GM23338 (cell line): ENCODE results near the gene GRN. TPM values are rescaled to one million over a fixed set of nuclear protein-coding genes. Genes with fewer than 3 reads are reported as not detected.

Experiments used
- ATAC-seq: fragments of 200-7000 bp; cut with Tn5 transposase; 3 replicates; pipeline ENCODE4 v1.9.1; 2020
- DNase-seq: peaks from one replicate; pipeline ENCODE4 v3.0.0-alpha.2; 2015; ENCODE audit warnings: low spot score
- H2AFZ ChIP-seq: fragments of 200-600 bp; sonication (generic); 2 replicates; pipeline ENCODE4 v1.8.0; 2016; ENCODE audit warnings: antibody characterized with exemption, mild to moderate bottlenecking, moderate library complexity
- H3F3A ChIP-seq: fragments of 200-600 bp; sonication (generic); replicated peaks from 2 replicates; pipeline ENCODE4 v1.8.0; 2017; ENCODE audit warnings: antibody characterized with exemption, mixed run types, low read depth
- H3K27ac ChIP-seq: fragments of 200-600 bp; sonication (generic); 2 replicates; pipeline ENCODE4 v1.6.1; 2016; ENCODE audit warnings: low read depth
- H3K27me3 ChIP-seq: fragments of 200-600 bp; sonication (generic); 2 replicates; pipeline ENCODE4 v1.8.0; 2016; ENCODE audit warnings: mild to moderate bottlenecking, mixed run types, moderate library complexity; ENCODE audit not compliant: insufficient read depth
- H3K36me3 ChIP-seq: fragments of 200-600 bp; sonication (generic); 2 replicates; pipeline ENCODE4 v1.8.0; 2016; ENCODE audit warnings: mild to moderate bottlenecking; ENCODE audit not compliant: insufficient read depth
- H3K4me1 ChIP-seq: fragments of 200-600 bp; sonication (generic); 2 replicates; pipeline ENCODE4 v1.8.0; 2016; ENCODE audit warnings: mild to moderate bottlenecking, moderate library complexity; ENCODE audit not compliant: insufficient read depth
- H3K4me2 ChIP-seq: fragments of 200-600 bp; sonication (generic); 2 replicates; pipeline ENCODE4 v1.7.1; 2017; ENCODE audit warnings: mixed run types
- H3K4me3 ChIP-seq: fragments of 200-600 bp; sonication (generic); 2 replicates; pipeline ENCODE4 v1.6.1; 2016; ENCODE audit warnings: mixed run types
- H3K79me2 ChIP-seq: fragments of 200-600 bp; sonication (generic); replicated peaks from 2 replicates; pipeline ENCODE4 v1.8.0; 2017; ENCODE audit warnings: mild to moderate bottlenecking; ENCODE audit not compliant: insufficient read depth
- H3K9me2 ChIP-seq: fragments of 200-600 bp; sonication (generic); 2 replicates; pipeline ENCODE4 v1.8.0; 2017; ENCODE audit not compliant: insufficient read depth
- H4K20me1 ChIP-seq: fragments of 200-600 bp; sonication (generic); replicated peaks from 2 replicates; pipeline ENCODE4 v1.8.0; 2017; ENCODE audit warnings: mild to moderate bottlenecking; ENCODE audit not compliant: insufficient read depth
- H3K27ac Mint-ChIP-seq: 2 replicates; pipeline ENCODE4 v1.8.0; 2020; ENCODE audit warnings: inconsistent platforms, mild to moderate bottlenecking, moderate library complexity, mixed read lengths
- H3K27me3 Mint-ChIP-seq: 3 replicates; pipeline ENCODE4 v1.8.0; 2022; ENCODE audit warnings: low read depth, mild to moderate bottlenecking, moderate library complexity, mixed read lengths, inconsistent platforms; ENCODE audit not compliant: insufficient read depth, poor library complexity
- H3K36me3 Mint-ChIP-seq: 3 replicates; pipeline ENCODE4 v1.8.0; 2021; ENCODE audit warnings: low read depth, mild to moderate bottlenecking, inconsistent platforms, moderate library complexity, mixed read lengths
- H3K4me1 Mint-ChIP-seq: 3 replicates; pipeline ENCODE4 v1.8.0; 2020; ENCODE audit warnings: mild to moderate bottlenecking, inconsistent platforms, mixed read lengths
- H3K4me3 Mint-ChIP-seq: 3 replicates; pipeline ENCODE4 v1.8.0; 2021; ENCODE audit warnings: moderate library complexity, mild to moderate bottlenecking, inconsistent platforms, mixed read lengths
- H3K9me3 Mint-ChIP-seq: 3 replicates; pipeline ENCODE4 v1.8.0; 2020; ENCODE audit warnings: moderate library complexity, mild to moderate bottlenecking, inconsistent platforms, mixed read lengths
- CREB1 ChIP-seq: fragments of 250-450 bp; sonication (Bioruptor Pico); IDR thresholded peaks from 2 replicates; pipeline ENCODE4 v1.5.0; 2020; ENCODE audit warnings: low read depth, mild to moderate bottlenecking, moderate library complexity
- EZH2 ChIP-seq: fragments of 200-600 bp; sonication (generic); IDR thresholded peaks from one replicate; pipeline ENCODE4 v1.8.0; 2017; ENCODE audit warnings: antibody characterized with exemption, mild to moderate bottlenecking, low read depth; ENCODE audit not compliant: unreplicated experiment
- JUNB ChIP-seq: IDR thresholded peaks from one replicate; pipeline ENCODE4 v1.6.1; 2016; ENCODE audit warnings: antibody characterized with exemption; ENCODE audit not compliant: unreplicated experiment
- POLR2AphosphoS5 ChIP-seq: IDR thresholded peaks from 2 replicates; pipeline ENCODE4 v1.6.1; 2016; ENCODE audit warnings: antibody characterized with exemption, low read depth
- STAT1 ChIP-seq: IDR thresholded peaks from one replicate; pipeline ENCODE4 v1.6.1; 2016; ENCODE audit warnings: antibody characterized with exemption; ENCODE audit not compliant: unreplicated experiment
- polyA plus RNA-seq: library from polyadenylated mRNA; unstranded; fragments of >200 nt; fragmentation: Nextera tagmentation; extraction: Ambion mirVana; gene quantifications from 2 replicates; pipeline ENCODE4 v1.2.1, GENCODE V29; 2016
- total RNA-seq: library from RNA; depleted of rRNA; stranded (reverse); fragments of >200 nt; shearing (Covaris generic); gene quantifications from 2 replicates; pipeline ENCODE4 v1.2.3, GENCODE V29; 2014
- TF ChIP-seq, protein P1 (sequence below): IDR thresholded peaks from one replicate; pipeline ENCODE4 v1.6.1; 2018; ENCODE audit warnings: antibody characterized with exemption; ENCODE audit not compliant: unreplicated experiment
- TF ChIP-seq, protein P2 (sequence below), 2 experiments: fragments of 200-600 bp in 1 of 2; sonication (generic) in 1 of 2; conservative IDR thresholded peaks; 2 replicates each; pipeline versions ENCODE4 v1.5.1 to v1.6.1; 2016 to 2017; ENCODE audit warnings: antibody characterized with exemption in 2 of 2, low read depth in 2 of 2, mild to moderate bottlenecking in 2 of 2, moderate library complexity in 1 of 2
- TF ChIP-seq, protein P3 (sequence below): IDR thresholded peaks from 2 replicates; pipeline ENCODE4 v1.6.1; 2016; ENCODE audit warnings: antibody characterized with exemption

The GRN gene
- total and polyA plus RNA-seq, 2 experiments from 2014 or later: 101 to 216 TPM

DNA sequence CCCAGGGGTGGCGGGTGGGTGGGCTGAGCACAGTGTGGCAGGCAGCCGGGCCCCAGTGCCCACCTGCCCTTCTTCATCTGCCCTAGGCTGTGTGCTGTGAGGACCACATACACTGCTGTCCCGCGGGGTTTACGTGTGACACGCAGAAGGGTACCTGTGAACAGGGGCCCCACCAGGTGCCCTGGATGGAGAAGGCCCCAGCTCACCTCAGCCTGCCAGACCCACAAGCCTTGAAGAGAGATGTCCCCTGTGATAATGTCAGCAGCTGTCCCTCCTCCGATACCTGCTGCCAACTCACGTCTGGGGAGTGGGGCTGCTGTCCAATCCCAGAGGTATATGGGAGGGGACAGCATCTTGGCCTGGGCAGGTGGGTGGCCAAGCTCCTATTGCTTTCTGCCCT is 6.4 kb downstream of the GRN start:
- no peak overlapping the region for H3K4me3 ChIP-seq
- H3K4me1 ChIP-seq: peaks cover 4% of the 10 kb centered on the region; the same call in 1 of the 2 replicates
- DNase-seq (no peak), ATAC-seq (no peak)
- peaks cover 23% of the 10 kb centered on the region for H3K27me3 Mint-ChIP-seq
- peaks cover 3% of the 10 kb centered on the region; the same call in 1 of the 2 replicates for H4K20me1 ChIP-seq
- H3K9me2 ChIP-seq: no peaks in the 10 kb centered on the region
- H3K36me3 Mint-ChIP-seq: peaks cover 8% of the 10 kb centered on the region; the same call in 2 of the 3 replicates
- peaks cover 3% of the 10 kb centered on the region; the same call in 1 of the 2 replicates for H3K79me2 ChIP-seq
- H3K27ac ChIP-seq: no peak overlapping the region
- peaks cover 7% of the 10 kb centered on the region for H3K4me1 Mint-ChIP-seq
- no peaks in the 10 kb centered on the region for H3K36me3 ChIP-seq
- H3F3A ChIP-seq: peaks cover 10% of the 10 kb centered on the region; the same call in 1 of the 2 replicates
- H2AFZ ChIP-seq: no peak overlapping the region
- no peak for TF ChIP-seq POLR2AphosphoS5
- TF ChIP-seq, protein P1, sequence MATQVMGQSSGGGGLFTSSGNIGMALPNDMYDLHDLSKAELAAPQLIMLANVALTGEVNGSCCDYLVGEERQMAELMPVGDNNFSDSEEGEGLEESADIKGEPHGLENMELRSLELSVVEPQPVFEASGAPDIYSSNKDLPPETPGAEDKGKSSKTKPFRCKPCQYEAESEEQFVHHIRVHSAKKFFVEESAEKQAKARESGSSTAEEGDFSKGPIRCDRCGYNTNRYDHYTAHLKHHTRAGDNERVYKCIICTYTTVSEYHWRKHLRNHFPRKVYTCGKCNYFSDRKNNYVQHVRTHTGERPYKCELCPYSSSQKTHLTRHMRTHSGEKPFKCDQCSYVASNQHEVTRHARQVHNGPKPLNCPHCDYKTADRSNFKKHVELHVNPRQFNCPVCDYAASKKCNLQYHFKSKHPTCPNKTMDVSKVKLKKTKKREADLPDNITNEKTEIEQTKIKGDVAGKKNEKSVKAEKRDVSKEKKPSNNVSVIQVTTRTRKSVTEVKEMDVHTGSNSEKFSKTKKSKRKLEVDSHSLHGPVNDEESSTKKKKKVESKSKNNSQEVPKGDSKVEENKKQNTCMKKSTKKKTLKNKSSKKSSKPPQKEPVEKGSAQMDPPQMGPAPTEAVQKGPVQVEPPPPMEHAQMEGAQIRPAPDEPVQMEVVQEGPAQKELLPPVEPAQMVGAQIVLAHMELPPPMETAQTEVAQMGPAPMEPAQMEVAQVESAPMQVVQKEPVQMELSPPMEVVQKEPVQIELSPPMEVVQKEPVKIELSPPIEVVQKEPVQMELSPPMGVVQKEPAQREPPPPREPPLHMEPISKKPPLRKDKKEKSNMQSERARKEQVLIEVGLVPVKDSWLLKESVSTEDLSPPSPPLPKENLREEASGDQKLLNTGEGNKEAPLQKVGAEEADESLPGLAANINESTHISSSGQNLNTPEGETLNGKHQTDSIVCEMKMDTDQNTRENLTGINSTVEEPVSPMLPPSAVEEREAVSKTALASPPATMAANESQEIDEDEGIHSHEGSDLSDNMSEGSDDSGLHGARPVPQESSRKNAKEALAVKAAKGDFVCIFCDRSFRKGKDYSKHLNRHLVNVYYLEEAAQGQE: no peak
- TF ChIP-seq, protein P2, sequence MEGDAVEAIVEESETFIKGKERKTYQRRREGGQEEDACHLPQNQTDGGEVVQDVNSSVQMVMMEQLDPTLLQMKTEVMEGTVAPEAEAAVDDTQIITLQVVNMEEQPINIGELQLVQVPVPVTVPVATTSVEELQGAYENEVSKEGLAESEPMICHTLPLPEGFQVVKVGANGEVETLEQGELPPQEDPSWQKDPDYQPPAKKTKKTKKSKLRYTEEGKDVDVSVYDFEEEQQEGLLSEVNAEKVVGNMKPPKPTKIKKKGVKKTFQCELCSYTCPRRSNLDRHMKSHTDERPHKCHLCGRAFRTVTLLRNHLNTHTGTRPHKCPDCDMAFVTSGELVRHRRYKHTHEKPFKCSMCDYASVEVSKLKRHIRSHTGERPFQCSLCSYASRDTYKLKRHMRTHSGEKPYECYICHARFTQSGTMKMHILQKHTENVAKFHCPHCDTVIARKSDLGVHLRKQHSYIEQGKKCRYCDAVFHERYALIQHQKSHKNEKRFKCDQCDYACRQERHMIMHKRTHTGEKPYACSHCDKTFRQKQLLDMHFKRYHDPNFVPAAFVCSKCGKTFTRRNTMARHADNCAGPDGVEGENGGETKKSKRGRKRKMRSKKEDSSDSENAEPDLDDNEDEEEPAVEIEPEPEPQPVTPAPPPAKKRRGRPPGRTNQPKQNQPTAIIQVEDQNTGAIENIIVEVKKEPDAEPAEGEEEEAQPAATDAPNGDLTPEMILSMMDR (conservative IDR thresholded peaks at IDR 0.05; ENCODE audit: low read depth in 2 of 2): no peak
- no peak for TF ChIP-seq CREB1 (CRISPR knock-in tag)
- H3K27ac Mint-ChIP-seq: no peak overlapping the region
- H3K27me3 ChIP-seq: peaks cover 8% of the 10 kb centered on the region; the same call in 1 of the 2 replicates
- no peak overlapping the region for H3K4me2 ChIP-seq
- no peak overlapping the region for H3K4me3 Mint-ChIP-seq
- H3K9me3 Mint-ChIP-seq: peaks cover 2% of the 10 kb centered on the region; the same call in 1 of the 3 replicates

DNA sequence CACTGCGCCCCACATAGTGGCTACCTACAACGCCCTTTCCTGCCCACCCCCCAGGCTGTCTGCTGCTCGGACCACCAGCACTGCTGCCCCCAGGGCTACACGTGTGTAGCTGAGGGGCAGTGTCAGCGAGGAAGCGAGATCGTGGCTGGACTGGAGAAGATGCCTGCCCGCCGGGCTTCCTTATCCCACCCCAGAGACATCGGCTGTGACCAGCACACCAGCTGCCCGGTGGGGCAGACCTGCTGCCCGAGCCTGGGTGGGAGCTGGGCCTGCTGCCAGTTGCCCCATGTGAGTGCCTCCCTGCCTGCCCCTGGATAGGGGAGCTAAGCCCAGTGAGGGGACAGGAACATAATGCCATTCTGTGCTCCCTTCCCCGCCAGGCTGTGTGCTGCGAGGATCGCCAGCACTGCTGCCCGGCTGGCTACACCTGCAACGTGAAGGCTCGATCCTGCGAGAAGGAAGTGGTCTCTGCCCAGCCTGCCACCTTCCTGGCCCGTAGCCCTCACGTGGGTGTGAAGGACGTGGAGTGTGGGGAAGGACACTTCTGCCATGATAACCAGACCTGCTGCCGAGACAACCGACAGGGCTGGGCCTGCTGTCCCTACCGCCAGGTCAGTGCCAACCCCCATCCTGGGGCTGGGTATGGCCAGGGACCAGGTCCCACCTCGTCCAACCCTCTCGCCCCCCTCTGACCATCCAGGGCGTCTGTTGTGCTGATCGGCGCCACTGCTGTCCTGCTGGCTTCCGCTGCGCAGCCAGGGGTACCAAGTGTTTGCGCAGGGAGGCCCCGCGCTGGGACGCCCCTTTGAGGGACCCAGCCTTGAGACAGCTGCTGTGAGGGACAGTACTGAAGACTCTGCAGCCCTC is 7.1 kb downstream of the GRN start:
- peaks cover 4% of the 10 kb centered on the region; the same call in 1 of the 2 replicates for H3K4me1 ChIP-seq
- peak overlapping the region; percentile 67; the same call in 1 of the 3 replicates for H3K4me3 Mint-ChIP-seq
- no peak overlapping the region for H3K27ac ChIP-seq
- H3K27me3 Mint-ChIP-seq: peaks cover 23% of the 10 kb centered on the region
- H3K27me3 ChIP-seq: peaks cover 8% of the 10 kb centered on the region; the same call in 1 of the 2 replicates
- no peak overlapping the region for H3K4me2 ChIP-seq
- DNase-seq: no peak
- no peak overlapping the region for H3K4me3 ChIP-seq
- peaks cover 8% of the 10 kb centered on the region; the same call in 2 of the 3 replicates for H3K36me3 Mint-ChIP-seq
- H2AFZ ChIP-seq: no peak overlapping the region
- ATAC-seq: no peak
- H3K27ac Mint-ChIP-seq: no peak overlapping the region
- peaks cover 2% of the 10 kb centered on the region; the same call in 1 of the 3 replicates for H3K9me3 Mint-ChIP-seq
- no peaks in the 10 kb centered on the region for H3K36me3 ChIP-seq
- H3K9me2 ChIP-seq: no peaks in the 10 kb centered on the region
- H3K79me2 ChIP-seq: no peaks in the 10 kb centered on the region
- peaks cover 7% of the 10 kb centered on the region for H3K4me1 Mint-ChIP-seq
- peaks cover 10% of the 10 kb centered on the region; the same call in 1 of the 2 replicates for H3F3A ChIP-seq
- H4K20me1 ChIP-seq: peaks cover 3% of the 10 kb centered on the region; the same call in 1 of the 2 replicates
- TF ChIP-seq, protein P3, sequence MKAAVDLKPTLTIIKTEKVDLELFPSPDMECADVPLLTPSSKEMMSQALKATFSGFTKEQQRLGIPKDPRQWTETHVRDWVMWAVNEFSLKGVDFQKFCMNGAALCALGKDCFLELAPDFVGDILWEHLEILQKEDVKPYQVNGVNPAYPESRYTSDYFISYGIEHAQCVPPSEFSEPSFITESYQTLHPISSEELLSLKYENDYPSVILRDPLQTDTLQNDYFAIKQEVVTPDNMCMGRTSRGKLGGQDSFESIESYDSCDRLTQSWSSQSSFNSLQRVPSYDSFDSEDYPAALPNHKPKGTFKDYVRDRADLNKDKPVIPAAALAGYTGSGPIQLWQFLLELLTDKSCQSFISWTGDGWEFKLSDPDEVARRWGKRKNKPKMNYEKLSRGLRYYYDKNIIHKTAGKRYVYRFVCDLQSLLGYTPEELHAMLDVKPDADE: no peak
- no peak for TF ChIP-seq STAT1
- no peak for TF ChIP-seq CREB1 (CRISPR knock-in tag)
- TF ChIP-seq JUNB: no peak
- TF ChIP-seq, protein P2 (conservative IDR thresholded peaks at IDR 0.05; ENCODE audit: low read depth in 2 of 2): no peak
- TF ChIP-seq EZH2: no peak
- no peak for TF ChIP-seq POLR2AphosphoS5
